A549 treated with DMSO at 1 μM for 4 hours (cell line): ENCODE results near the gene ZNF768. TPM values are rescaled to one million over a fixed set of nuclear protein-coding genes. Genes with fewer than 3 reads are reported as not detected.

Experiments
- total RNA-seq: library from RNA; stranded (reverse); fragments of 200-300 nt; extraction: Qiagen RNA extraction; gene quantifications from 5 replicates; pipeline ENCODE4 v1.2.3, GENCODE V29; 2022; ENCODE audit warnings: low read depth

Gene ZNF768
- 38.0 to 49.6 TPM (median 44.5 TPM) in 5 replicates for total RNA-seq

GRCh38 chr16:30526137-30526822 is at the start of gene ZNF768:
Gene ZNF768, minus strand, starts transcription at chr16:30526566. Its CDS starts 153 bp downstream, at chr16:30526413.

DNA sequence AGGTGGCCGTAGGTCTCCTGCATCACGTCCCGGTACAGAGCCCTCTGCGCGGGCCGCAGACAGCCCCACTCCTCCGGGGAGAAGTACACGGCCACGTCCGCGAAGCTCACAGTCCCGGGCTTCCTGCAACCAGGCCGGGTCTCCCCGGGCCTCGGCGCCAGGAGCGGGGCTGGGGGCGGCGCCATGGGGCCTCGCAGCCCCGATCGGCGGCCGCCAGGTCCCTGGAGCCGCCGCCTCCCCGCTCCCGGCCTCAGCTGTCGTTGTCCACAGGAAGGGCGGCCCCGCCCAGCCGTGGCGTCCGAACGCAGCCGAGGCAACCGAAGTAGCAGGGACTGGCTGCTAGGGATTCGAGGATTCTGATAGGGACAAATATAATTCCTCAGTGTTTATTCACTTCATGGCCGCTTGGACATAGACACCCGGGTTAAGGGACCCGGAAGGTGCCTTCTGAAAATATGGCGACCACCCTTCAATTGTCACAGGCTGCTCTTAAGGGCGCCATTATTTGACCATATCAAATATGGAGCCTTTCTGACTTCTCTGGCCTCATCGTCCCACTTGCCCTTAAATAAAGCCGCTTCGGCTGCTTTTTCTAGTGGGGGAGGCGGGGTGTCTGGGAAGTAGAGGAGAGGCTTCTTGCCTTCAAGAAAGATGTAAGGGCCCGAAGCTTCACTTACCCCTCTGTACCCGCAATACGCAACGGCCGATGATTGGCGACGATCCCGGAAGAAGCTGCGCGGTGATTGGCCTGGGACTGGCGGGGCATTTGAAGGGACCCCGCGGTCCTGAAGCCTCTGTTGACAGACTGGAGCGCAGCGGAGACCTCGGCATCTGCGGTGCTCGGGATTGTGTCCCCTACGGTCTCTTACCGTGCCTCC is 45.3 kb upstream of the ZNF768 start, which contains the start of gene ZNF688:
TSS of gene ZNF688 (minus strand) at position 270 of the 878 bp plus-strand sequence. CDS start at position 185, 85 bp downstream.

DNA sequence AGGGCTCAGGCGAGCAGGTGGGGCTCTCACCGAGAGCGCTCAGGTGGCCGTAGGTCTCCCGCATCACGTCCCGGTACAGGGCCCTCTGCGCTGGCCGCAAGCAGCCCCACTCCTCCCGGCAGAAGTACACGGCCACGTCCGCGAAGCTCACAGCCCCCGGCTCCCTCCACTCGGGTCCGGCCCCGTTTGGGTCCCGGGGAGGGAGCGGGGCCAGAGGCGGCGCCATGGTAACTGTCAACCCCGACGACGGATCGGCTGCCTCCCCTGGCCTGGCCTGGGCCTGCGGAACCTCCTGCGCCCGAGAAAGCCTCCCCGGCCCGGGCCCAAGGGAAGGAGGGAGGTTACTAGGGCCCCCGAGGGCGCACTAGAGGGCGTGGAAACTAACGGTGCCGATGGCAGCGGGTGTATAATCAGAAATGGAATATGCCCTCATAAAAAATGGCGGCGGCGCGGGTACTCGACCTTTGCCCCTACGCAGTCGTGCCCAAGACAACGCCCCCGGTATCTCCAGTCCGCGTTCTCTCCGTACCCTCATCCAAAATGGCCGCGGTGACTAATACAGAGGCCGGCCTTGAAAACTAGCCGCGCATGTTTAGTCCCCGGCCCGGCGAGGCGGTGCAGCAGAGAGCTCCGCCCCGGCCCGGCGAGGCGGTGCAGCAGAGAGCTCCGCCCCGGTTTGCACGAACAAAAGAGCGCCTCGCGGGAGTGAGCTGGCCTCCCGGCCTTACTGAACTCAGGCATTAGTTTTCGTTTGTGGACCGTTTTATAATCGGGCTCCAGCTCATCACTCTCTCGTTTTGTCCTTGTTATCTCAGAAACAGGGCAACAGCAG is 31.8 kb upstream of the ZNF768 start, which contains the start of gene ZNF764:
TSS of gene ZNF764 (minus strand) at position 418 of the 832 bp plus-strand sequence. CDS start at position 226, 192 bp downstream.

GRCh38 chr16:30534368-30535105 is 8.2 kb upstream of the ZNF768 start, which contains the start of gene ZNF747:
Gene ZNF747, minus strand, starts transcription at chr16:30534858. Its CDS starts 179 bp downstream, at chr16:30534679.

Other genes starting within 250 kb of the ZNF768 start
- 64.0 to 69.6 TPM (median 67.1 TPM) in 5 replicates for gene CD2BP2, start 171.3 kb downstream of the ZNF768 start, total RNA-seq
- 26.5 to 36.6 TPM (median 31.8 TPM) in 5 replicates for gene TBC1D10B, start 156.1 kb downstream of the ZNF768 start, total RNA-seq
- 0.46 to 0.63 TPM (median 0.54 TPM) in 3 of 5 replicates, not detected in the others for gene MYL11, start 151.8 kb downstream of the ZNF768 start, total RNA-seq
- 1.4 to 2.2 TPM (median 1.7 TPM) in 5 replicates for gene SEPTIN1, start 144.0 kb downstream of the ZNF768 start, total RNA-seq
- 11.9 to 12.9 TPM (median 12.4 TPM) in 5 replicates for gene ZNF48, start 131.1 kb downstream of the ZNF768 start, total RNA-seq
- 3.7 to 6.2 TPM (median 5.4 TPM) in 5 replicates for gene ZNF771, start 119.0 kb downstream of the ZNF768 start, total RNA-seq
- 115 to 143 TPM (median 137 TPM) in 5 replicates for gene DCTPP1, start 96.5 kb downstream of the ZNF768 start, total RNA-seq
- 51.1 to 56.3 TPM (median 54.3 TPM) in 5 replicates for gene SEPHS2, start 80.7 kb downstream of the ZNF768 start, total RNA-seq
- 0.12 to 0.28 TPM (median 0.21 TPM) in 4 of 5 replicates, not detected in the other for gene ITGAL, start 53.8 kb downstream of the ZNF768 start, total RNA-seq
- 3.1 to 5.1 TPM (median 4.6 TPM) in 5 replicates for gene ZNF747, start 8.3 kb upstream of the ZNF768 start, total RNA-seq
- gene ZNF764, start 31.8 kb upstream of the ZNF768 start, total RNA-seq = 5.2 to 6.3 TPM (median 5.6 TPM) in 5 replicates
- 5.5 to 10.0 TPM (median 7.8 TPM) in 5 replicates for gene ZNF688, start 45.1 kb upstream of the ZNF768 start, total RNA-seq
- not detected in 5 replicates for gene ZNF785, start 59.1 kb upstream of the ZNF768 start, total RNA-seq
- gene ZNF689, start 83.8 kb upstream of the ZNF768 start, total RNA-seq = 7.5 to 9.6 TPM (median 8.7 TPM) in 5 replicates
- gene PRR14, start 124.4 kb upstream of the ZNF768 start, total RNA-seq = 17.7 to 27.0 TPM (median 23.7 TPM) in 5 replicates
- 33.6 to 48.2 TPM (median 42.9 TPM) in 5 replicates for gene FBRS, start 131.9 kb upstream of the ZNF768 start, total RNA-seq
- gene SRCAP, start 172.6 kb upstream of the ZNF768 start, total RNA-seq = 16.5 to 36.0 TPM (median 27.7 TPM) in 5 replicates
- gene PHKG2, start 221.9 kb upstream of the ZNF768 start, total RNA-seq = 20.6 to 29.8 TPM (median 23.1 TPM) in 5 replicates
- 6.9 to 9.1 TPM (median 8.2 TPM) in 5 replicates for gene CFAP119, start 235.5 kb upstream of the ZNF768 start, total RNA-seq
- 63.7 to 91.5 TPM (median 86.1 TPM) in 5 replicates for gene RNF40, start 235.8 kb upstream of the ZNF768 start, total RNA-seq